ENCODE data around the gene ZFP90.

- no peak for TF ChIP-seq CTCF (IDR thresholded peaks at IDR 0.05; ENCODE audit: low read depth, low read length, poor library complexity, severe bottlenecking)
- TF ChIP-seq EZH2phosphoT487 (IDR thresholded peaks at IDR 0.05; ENCODE audit: borderline replicate concordance, low read length), result no peak
Measured at GRCh38 chr16:68575082-68575481, 36.0 kb downstream of the ZFP90 start.
